K562 treated with DMSO at 1 percent for 24 hours (cell line): ENCODE results near the gene FOXM1. TPM values are rescaled to one million over a fixed set of nuclear protein-coding genes. Genes with fewer than 3 reads are reported as not detected.

Experiments
- total RNA-seq: library from RNA; unstranded; fragments of 300-600 nt; gene quantifications from 2 replicates; pipeline ENCODE4 v1.2.3, GENCODE V29; 2022; ENCODE audit warnings: low read depth; ENCODE audit not compliant: insufficient read depth

The FOXM1 gene, protein sequence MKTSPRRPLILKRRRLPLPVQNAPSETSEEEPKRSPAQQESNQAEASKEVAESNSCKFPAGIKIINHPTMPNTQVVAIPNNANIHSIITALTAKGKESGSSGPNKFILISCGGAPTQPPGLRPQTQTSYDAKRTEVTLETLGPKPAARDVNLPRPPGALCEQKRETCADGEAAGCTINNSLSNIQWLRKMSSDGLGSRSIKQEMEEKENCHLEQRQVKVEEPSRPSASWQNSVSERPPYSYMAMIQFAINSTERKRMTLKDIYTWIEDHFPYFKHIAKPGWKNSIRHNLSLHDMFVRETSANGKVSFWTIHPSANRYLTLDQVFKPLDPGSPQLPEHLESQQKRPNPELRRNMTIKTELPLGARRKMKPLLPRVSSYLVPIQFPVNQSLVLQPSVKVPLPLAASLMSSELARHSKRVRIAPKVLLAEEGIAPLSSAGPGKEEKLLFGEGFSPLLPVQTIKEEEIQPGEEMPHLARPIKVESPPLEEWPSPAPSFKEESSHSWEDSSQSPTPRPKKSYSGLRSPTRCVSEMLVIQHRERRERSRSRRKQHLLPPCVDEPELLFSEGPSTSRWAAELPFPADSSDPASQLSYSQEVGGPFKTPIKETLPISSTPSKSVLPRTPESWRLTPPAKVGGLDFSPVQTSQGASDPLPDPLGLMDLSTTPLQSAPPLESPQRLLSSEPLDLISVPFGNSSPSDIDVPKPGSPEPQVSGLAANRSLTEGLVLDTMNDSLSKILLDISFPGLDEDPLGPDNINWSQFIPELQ
- total RNA-seq: 45.9 and 47.9 TPM in 2 replicates

DNA sequence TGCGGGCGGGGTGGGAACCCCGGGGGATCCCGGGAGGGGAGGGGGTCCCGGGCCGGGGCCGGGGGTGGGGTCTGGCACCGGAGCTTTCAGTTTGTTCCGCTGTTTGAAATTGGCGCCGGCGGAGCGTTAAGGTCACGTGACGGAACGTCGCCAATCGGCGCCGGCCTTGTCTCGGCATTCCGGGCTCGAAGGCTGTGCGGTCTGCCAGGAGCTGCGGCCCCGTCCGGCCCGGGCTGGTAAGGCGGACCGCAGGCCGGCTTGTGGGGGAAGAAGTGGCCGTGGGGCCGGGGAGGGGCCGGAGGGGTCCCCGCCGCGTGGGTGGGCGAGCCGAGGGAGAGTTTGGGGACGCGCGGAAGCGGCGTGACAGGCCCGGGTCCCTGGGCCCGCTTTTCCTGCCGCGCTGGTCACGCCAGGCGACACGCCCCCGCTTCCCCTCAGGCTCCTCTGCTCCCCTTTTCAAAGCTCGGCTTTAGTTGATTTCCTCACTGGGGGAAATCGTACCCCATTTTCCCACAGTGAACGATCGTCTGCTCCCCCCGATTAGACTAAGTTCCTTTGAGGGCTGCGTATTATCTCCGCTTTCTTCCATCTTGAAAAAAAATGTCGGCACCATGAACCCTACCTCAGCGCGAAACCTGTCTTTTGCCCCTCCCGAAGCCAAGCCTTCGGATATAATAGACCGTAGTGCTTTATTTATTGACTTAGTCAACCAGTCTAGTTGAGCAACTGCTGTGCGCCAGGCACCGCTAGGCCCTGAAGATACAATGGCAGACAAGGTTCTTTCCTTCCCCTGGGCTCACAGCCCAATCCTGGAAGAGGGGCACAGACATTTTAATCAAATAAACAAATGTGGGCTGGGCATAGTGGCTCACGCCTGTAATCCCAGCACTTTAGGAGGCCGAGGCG is at the start of gene FOXM1, which contains the start of gene RHNO1:
Gene FOXM1, minus strand, starts transcription at position 128 of the 906 bp plus-strand sequence. CDS start 2,696 bp downstream, outside the sequence.
Gene RHNO1, plus strand, starts transcription at position 177 of the 906 bp plus-strand sequence. CDS start 8,144 bp downstream, outside the sequence.

DNA sequence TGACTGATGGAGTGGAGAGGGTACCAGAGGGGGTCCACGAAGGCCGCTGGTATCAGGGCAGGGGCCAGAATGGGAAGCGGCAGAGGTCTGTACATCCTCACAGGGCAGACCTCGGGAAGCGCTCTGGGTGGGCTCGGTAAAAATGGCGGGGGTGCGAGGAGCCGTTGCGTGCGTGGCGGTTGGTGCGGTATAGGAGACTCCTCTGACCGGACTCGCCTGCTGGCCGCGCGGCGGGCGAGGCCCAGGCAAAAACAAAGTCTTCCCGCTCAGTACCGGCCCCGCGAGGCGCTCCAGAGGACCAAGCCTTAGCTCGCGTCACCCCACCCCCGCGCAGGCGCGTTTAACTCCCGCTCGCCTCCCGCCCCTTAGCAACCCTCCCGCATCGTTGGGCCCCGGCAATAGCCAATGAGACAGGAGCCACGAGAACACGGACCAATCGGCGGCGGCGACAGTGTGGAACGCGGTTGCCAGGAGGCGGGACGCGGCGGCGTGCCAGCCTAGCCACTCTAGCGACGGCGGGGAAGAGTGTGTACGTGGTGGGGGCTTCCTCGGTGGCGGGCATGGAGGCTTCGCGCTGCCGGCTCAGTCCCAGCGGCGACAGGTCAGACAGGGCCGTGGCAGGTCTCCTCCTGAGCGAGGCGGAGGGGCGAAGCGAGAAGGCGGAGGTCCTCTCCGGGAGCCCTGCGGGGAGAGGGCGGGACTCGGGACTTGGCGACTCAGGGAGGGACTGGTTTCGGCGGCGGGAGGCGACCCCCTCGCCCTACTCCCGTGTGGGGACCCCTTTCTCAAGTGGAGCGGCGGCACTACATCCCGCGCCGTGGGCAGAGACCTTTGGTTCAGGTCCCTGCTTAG is 13.6 kb upstream of the FOXM1 start, which contains the start of gene TULP3:
Gene TULP3, plus strand, starts transcription at position 504 of the 852 bp plus-strand sequence. Its CDS starts 57 bp downstream, at position 561.

DNA sequence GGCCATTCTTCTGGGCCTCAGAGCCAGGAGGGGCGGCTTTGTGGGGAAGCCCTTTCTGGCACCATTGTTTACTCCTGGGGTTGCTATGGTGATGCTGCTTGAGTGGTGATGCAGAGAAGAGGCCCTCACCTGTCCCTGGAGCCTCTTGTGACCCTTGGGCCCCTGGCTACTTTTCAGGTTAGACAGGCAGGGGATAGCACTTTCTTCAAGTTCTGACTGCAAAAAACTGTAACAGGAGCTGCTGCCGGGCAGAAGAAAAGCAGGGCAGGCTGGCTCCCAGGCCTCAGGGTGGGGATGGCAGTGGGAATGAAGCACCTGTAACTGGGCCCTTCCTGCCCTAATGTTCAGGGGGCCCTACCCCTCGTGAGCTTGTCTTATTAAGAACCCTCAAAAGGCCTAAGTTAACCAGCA is 19.9 kb downstream of the FOXM1 start, which contains the start of gene TEX52:
Gene TEX52, minus strand, starts transcription at position 19 of the 411 bp plus-strand sequence. Its CDS starts 13 bp downstream, at position 6.

DNA sequence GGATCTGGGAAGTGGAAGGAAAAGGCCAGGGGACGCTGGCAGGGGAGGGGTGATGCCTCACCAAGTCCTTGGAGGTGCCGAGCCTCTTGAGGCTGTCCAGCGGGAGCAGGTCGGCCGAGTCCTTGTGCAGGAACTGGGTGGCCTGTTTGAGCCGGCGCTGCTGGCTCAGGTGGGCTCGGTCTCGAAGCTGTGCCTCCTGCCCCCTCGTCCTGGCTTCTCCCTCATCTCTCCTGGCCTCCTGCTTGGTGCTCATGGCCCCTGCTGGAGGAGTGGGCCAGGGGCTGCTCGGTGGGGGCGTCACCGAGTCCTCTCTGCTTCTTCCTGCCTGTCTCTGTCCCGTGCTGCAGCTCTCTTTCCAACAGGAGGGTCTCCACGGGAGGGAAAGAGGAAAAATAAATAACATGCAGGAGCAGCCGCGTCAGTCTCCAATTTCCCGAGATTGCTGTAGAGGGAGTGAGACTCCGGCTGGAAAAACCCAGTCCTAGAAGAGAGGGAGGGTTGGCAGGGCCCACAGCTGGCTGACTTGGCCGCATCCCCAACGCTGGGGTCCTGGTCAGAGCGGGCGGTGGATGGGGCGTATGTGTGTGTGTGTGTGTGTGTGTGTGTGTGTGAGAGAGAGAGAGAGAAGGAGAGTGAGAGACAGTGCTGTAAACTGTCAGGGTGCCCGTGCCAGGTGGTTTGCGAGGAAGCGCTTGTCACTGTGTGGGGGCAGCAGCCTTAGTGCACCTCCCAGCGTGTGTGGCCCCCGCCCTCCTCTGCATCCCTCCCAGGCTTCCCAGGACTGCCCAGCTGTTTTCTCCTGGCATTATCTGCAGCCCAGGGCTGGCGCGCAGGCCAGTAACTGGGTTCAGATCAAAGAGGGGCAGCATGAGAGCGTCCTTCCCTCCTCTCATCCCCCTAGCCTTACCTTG is 42.1 kb downstream of the FOXM1 start, which contains the start of gene NRIP2:
Gene NRIP2, minus strand, starts transcription at position 455 of the 911 bp plus-strand sequence. Its CDS starts 52 bp downstream, at position 403.

DNA sequence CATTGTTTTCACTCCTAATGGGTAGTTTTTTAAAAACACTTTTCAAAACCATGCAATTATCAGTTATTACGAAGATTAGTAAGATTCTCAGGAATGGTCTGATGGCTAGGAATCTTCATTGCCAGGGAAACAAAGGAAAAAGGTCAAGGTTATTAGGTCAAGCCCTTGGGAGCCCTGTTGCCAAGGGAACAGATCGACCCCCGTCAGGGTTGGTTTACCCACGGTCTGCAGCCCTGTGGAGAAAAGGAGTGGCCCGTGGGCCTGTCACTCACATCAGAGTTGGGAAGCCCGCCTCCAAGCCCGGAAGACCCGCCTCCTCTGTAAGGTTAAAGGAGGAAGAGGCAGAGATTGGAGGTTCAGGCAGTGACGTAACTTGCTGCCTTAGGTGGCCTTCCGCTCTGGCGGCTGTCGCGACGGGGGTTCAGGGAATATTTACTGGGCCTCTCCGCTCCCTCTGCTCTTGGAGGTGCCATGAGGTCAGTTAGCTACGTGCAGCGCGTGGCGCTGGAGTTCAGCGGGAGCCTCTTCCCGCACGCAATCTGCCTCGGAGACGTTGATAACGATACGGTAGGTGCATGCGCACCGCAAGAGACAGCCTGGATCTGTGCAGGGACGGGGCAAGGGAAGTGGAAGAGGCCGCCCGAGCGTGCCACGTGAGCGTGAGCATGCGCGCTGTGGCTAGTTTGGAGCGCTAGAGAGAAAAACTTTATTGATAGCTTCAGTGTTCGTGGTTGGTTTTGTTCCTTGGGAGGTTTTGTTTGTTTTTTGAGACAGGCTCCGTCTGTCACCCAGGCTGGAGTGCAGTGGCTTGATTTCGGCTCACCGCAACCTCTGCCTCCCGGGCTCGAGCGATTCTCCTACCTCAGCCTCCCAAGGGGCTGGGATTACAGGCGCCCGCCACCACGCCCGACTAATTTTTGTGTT is 64.4 kb downstream of the FOXM1 start, which contains the start of gene ITFG2:
Gene ITFG2, plus strand, starts transcription at position 379 of the 924 bp plus-strand sequence. Its CDS starts 93 bp downstream, at position 472.

Other genes with a start within 250 kb of the FOXM1 start
- 26.6 TPM in 2 replicates for gene FKBP4, start 82.2 kb downstream of the FOXM1 start, total RNA-seq
- gene ITFG2, start 64.5 kb downstream of the FOXM1 start, total RNA-seq: 10.6 and 11.2 TPM in 2 replicates
- 0.44 TPM in 1 of 2 replicates, not detected in the other for gene NRIP2, start 42.1 kb downstream of the FOXM1 start, total RNA-seq
- not detected in 2 replicates for gene TEX52, start 20.1 kb downstream of the FOXM1 start, total RNA-seq
- 18.7 and 19.0 TPM in 2 replicates for gene RHNO1, start within 50 bp of the FOXM1 start, total RNA-seq
- gene TULP3, start 13.7 kb upstream of the FOXM1 start, total RNA-seq: 10.6 and 11.0 TPM in 2 replicates
- 16.9 and 22.5 TPM in 2 replicates for gene TEAD4, start 82.2 kb upstream of the FOXM1 start, total RNA-seq
- gene TSPAN9, start 200.2 kb upstream of the FOXM1 start, total RNA-seq: 1.1 and 2.2 TPM in 2 replicates